GM23248 (cell line): ENCODE results near the gene IPO4. TPM values are rescaled to one million over a fixed set of nuclear protein-coding genes. Genes with fewer than 3 reads are reported as not detected.

Source experiments
- DNase-seq: peaks from one replicate; pipeline ENCODE4 v3.0.0-alpha.2; 2015
- H2AFZ ChIP-seq: fragments of 200-600 bp; sonication (generic); 2 replicates; pipeline ENCODE4 v1.6.1; 2016; ENCODE audit warnings: antibody characterized with exemption
- H3F3A ChIP-seq: fragments of 200-600 bp; sonication (generic); 2 replicates; pipeline ENCODE4 v1.6.1; 2016; ENCODE audit warnings: mild to moderate bottlenecking, antibody characterized with exemption, mixed run types; ENCODE audit not compliant: insufficient read depth
- H3K27ac ChIP-seq: fragments of 200-600 bp; sonication (generic); 2 replicates; pipeline ENCODE4 v1.5.1; 2016; ENCODE audit warnings: mild to moderate bottlenecking
- H3K27me3 ChIP-seq: fragments of 200-600 bp; sonication (generic); replicated peaks from 2 replicates; pipeline ENCODE4 v1.6.1; 2016; ENCODE audit warnings: mild to moderate bottlenecking; ENCODE audit not compliant: insufficient read depth
- H3K36me3 ChIP-seq: fragments of 200-600 bp; sonication (generic); 2 replicates; pipeline ENCODE4 v1.6.1; 2016; ENCODE audit warnings: low read depth, mild to moderate bottlenecking
- H3K4me1 ChIP-seq: fragments of 200-600 bp; sonication (generic); 2 replicates; pipeline ENCODE4 v1.6.1; 2016; ENCODE audit warnings: mild to moderate bottlenecking; ENCODE audit not compliant: insufficient read depth
- H3K4me2 ChIP-seq: fragments of 200-600 bp; sonication (generic); one replicate; pipeline ENCODE4 v1.6.1; 2016; ENCODE audit warnings: mild to moderate bottlenecking; ENCODE audit not compliant: unreplicated experiment
- H3K4me3 ChIP-seq: fragments of 200-600 bp; sonication (generic); 2 replicates; pipeline ENCODE4 v1.5.1; 2016; ENCODE audit warnings: mild to moderate bottlenecking
- H3K79me2 ChIP-seq: fragments of 200-600 bp; sonication (generic); 2 replicates; pipeline ENCODE4 v1.6.1; 2016; ENCODE audit warnings: mild to moderate bottlenecking; ENCODE audit not compliant: insufficient read depth
- H3K9ac ChIP-seq: fragments of 200-600 bp; sonication (generic); 2 replicates; pipeline ENCODE4 v1.6.1; 2016; ENCODE audit warnings: mild to moderate bottlenecking
- H3K9me2 ChIP-seq: fragments of 200-600 bp; sonication (generic); 2 replicates; pipeline ENCODE4 v1.6.1; 2016; ENCODE audit warnings: mixed run types, mild to moderate bottlenecking, moderate library complexity; ENCODE audit not compliant: insufficient read depth
- H3K9me3 ChIP-seq: fragments of 200-600 bp; sonication (generic); one replicate; pipeline ENCODE4 v1.6.1; 2017; ENCODE audit warnings: low read depth
- H4K20me1 ChIP-seq: fragments of 200-600 bp; sonication (generic); 2 replicates; pipeline ENCODE4 v1.6.0; 2016; ENCODE audit not compliant: insufficient read depth
- EZH2 ChIP-seq: fragments of 200-600 bp; sonication (generic); IDR thresholded peaks from 2 replicates; pipeline ENCODE4 v1.6.1; 2018; ENCODE audit warnings: antibody characterized with exemption, mild to moderate bottlenecking; ENCODE audit not compliant: insufficient read depth, poor library complexity, severe bottlenecking
- EZH2phosphoT487 ChIP-seq: fragments of 200-600 bp; sonication (generic); IDR thresholded peaks from 2 replicates; pipeline ENCODE4 v1.6.1; 2018; ENCODE audit warnings: antibody characterized with exemption, moderate library complexity, mild to moderate bottlenecking, low read depth; ENCODE audit not compliant: insufficient read depth
- WGBS, 2 experiments: methylation state at CpG; one replicate each; pipeline ENCODE4 v1.1.6; 2015 to 2017; ENCODE audit warnings: low lambda C conversion rate in 2 of 2, low coverage in 1 of 2; ENCODE audit errors: missing lambda C conversion rate in 2 of 2; 5-methylcytosine and 5-hydroxymethylcytosine counted together
- in situ Hi-C: fragments of 300-500 bp; cut with MboI; formaldehyde crosslinking; loops from 2 replicates; pipeline ENCODE4 v1.15.0; 2020
- polyA plus RNA-seq: library from polyadenylated mRNA; unstranded; fragments of >200 nt; fragmentation: Nextera tagmentation; extraction: Ambion mirVana; gene quantifications from 2 replicates; pipeline ENCODE4 v1.2.1, GENCODE V29; 2016
- total RNA-seq: library from RNA; depleted of rRNA; stranded (reverse); fragments of >200 nt; shearing (Covaris generic); gene quantifications from 2 replicates; pipeline ENCODE4 v1.2.3, GENCODE V29; 2014

Gene IPO4
- total and polyA plus RNA-seq, 2 experiments from 2014 or later: 33.6 to 58.3 TPM

DNA sequence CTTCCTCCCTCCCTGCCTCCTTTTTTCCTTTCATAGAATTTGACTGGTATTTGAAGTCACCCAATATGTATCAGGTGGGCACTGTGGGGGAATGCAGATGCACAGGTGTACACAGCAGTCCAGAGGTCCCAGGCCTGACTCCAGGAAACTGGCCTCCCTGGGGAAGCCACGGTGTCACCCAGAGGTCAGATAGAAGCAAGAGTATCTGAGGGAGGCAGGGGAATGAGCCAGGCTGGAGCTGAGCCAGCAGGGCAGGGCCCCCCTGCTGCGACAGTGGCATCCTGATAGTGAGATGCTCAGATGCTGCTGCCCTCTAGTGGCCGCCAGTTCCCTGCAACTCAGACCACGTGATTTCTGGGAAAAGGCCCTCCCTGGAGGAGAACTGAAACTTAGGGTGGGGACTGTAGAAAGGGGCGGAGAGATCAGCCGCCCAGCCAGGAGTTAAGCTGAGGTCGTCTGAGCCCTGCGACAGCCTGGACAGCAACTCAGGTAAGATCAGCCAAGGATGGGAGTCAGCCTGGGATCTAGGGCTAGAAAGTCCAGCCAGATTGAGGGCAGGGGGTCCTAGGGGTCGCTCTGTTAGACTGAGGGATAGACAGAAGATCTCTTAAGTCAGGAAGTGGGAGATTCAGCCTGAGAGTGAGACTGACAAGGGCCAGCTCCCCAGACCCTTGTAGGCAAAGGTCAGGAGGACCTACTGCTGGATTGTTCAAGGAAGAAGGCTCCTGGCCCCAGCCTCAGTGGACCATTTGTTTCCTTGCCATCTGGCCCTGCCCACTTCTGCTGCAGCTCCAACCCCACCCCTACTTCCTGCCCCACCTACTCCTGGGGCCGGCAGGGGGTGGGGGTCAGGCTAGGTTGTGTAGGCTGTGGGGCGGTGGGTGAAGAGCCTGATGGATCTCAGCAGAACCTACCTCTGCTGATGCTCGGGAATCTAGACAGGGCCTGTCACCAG, 27.5 kb downstream of the IPO4 start, which contains the start of gene IRF9:
Gene IRF9 (plus strand): TSS at position 416 of the 955 bp plus-strand sequence. CDS start 880 bp downstream, outside the sequence.
- peak within 1 kb of the TSS; percentile 53; the same call in 1 of the 2 replicates for H2AFZ ChIP-seq
- TF ChIP-seq EZH2 (no peak), EZH2phosphoT487 (no peak)

DNA sequence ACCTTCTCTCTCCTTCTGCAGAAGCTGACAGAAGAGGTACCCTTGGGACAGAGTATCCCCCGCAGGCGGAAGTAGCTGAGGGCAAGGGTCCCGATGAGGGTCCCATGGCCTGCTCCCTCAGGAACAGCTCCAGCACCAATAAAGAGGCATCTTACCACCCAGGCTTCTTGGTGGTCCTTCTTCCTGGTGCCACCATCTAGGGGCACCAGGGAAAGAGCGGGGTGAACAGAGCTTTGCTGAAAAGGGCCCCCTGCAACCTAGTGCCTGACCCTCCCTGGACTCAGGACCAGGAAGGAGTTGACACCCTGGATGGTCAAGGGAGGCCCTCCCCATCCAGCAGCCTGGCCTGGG, 28.1 kb downstream of the IPO4 start:
- peaks cover 35% of the 10 kb centered on the region; the same call in 1 of the 2 replicates for H3K36me3 ChIP-seq
- no peaks in the 10 kb centered on the region for H3K9me3 ChIP-seq
- peaks cover 30% of the 10 kb centered on the region for H3K79me2 ChIP-seq
- H3K4me1 ChIP-seq: peaks cover 5% of the 10 kb centered on the region
- no peak overlapping the region for H3K4me2 ChIP-seq
- no peaks in the 10 kb centered on the region for H3K9me2 ChIP-seq
- H3K27ac ChIP-seq: no peak overlapping the region
- H3K9ac ChIP-seq: no peak overlapping the region; the same call in 1 of the 2 replicates
- H2AFZ ChIP-seq: no peak overlapping the region
- WGBS, 2 experiments: 97 to 100% methylated on average over 4 of the region's 4 CpGs
- no peaks in the 10 kb centered on the region for H3K27me3 ChIP-seq
- peaks cover 30% of the 10 kb centered on the region; the same call in 1 of the 2 replicates for H3F3A ChIP-seq
- TF ChIP-seq EZH2phosphoT487: no peak
- no peak for TF ChIP-seq EZH2
- no peak overlapping the region for H3K4me3 ChIP-seq
- DNase-seq: no peak
- in situ Hi-C loops: no loop called here
- H4K20me1 ChIP-seq: no peaks in the 10 kb centered on the region

More for the DNA sequence above, 27.5 kb downstream of the IPO4 start, which contains the start of gene IRF9:
- Histone ChIP-seq H3K4me1 (peaks cover 5% of the 10 kb centered on the region), H3K4me2 (peak within 1 kb of the TSS; percentile 94), H3K4me3 (peak within 1 kb of the TSS; percentile 92), H3F3A (peaks cover 30% of the 10 kb centered on the region; the same call in 1 of the 2 replicates), H3K79me2 (peaks cover 30% of the 10 kb centered on the region), H3K27me3 (no peaks in the 10 kb centered on the region), H3K9me3 (no peaks in the 10 kb centered on the region), H4K20me1 (no peaks in the 10 kb centered on the region), H3K9me2 (no peaks in the 10 kb centered on the region), H3K9ac (peak within 1 kb of the TSS; percentile 88), H3K27ac (peak within 1 kb of the TSS; percentile 67), H3K36me3 (peaks cover 30% of the 10 kb centered on the region)
- 1 to 5% methylated on average over 12 of the region's 12 CpGs for WGBS, 2 experiments
- peak; percentile 92 for DNase-seq
- in situ Hi-C loops: no loop called here

GRCh38 chr14:24159777-24160498, 28.7 kb downstream of the IPO4 start:
- peaks cover 36% of the 10 kb centered on the region for H3K36me3 ChIP-seq
- 91% methylated on average over 11 of the region's 11 CpGs for WGBS, 2 experiments

GRCh38 chr14:24157331-24157730, 31.3 kb downstream of the IPO4 start:
- H2AFZ ChIP-seq: no peak overlapping the region
- H3K4me2 ChIP-seq: no peak overlapping the region
- H3K36me3 ChIP-seq: peaks cover 35% of the 10 kb centered on the region
- no peak overlapping the region for H3K9ac ChIP-seq
- no peaks in the 10 kb centered on the region for H3K27me3 ChIP-seq
- no peaks in the 10 kb centered on the region for H3K9me2 ChIP-seq
- peaks cover 2% of the 10 kb centered on the region for H3K4me1 ChIP-seq
- no peak overlapping the region for H3K27ac ChIP-seq
- H3K9me3 ChIP-seq: no peaks in the 10 kb centered on the region
- H3F3A ChIP-seq: peaks cover 30% of the 10 kb centered on the region; the same call in 1 of the 2 replicates
- TF ChIP-seq EZH2phosphoT487: no peak
- no peak for TF ChIP-seq EZH2
- peaks cover 13% of the 10 kb centered on the region for H3K79me2 ChIP-seq
- no peak for DNase-seq
- in situ Hi-C loops: no loop called here
- 99% methylated on average over 11 to 12 of the region's 12 CpGs for WGBS, 2 experiments
- no peaks in the 10 kb centered on the region for H4K20me1 ChIP-seq
- H3K4me3 ChIP-seq: no peak overlapping the region

More at GRCh38 chr14:24159777-24160498, 28.7 kb downstream of the IPO4 start:
- Histone ChIP-seq H3K9me3 (no peaks in the 10 kb centered on the region), H3F3A (peaks cover 30% of the 10 kb centered on the region; the same call in 1 of the 2 replicates), H3K9me2 (no peaks in the 10 kb centered on the region), H3K4me2 (no peak overlapping the region), H2AFZ (no peak overlapping the region), H3K27me3 (no peaks in the 10 kb centered on the region), H3K9ac (no peak overlapping the region), H3K4me3 (no peak overlapping the region), H4K20me1 (no peaks in the 10 kb centered on the region), H3K79me2 (peaks cover 30% of the 10 kb centered on the region), H3K4me1 (peaks cover 5% of the 10 kb centered on the region), H3K27ac (no peak overlapping the region)
- DNase-seq: no peak
- TF ChIP-seq EZH2phosphoT487: no peak
- TF ChIP-seq EZH2: no peak
- in situ Hi-C loops: no loop called here
